Upper lobe of right lung (tissue), 1 donor: ENCODE data around the gene PDCD7. TPM values are rescaled to one million over a fixed set of nuclear protein-coding genes. Genes with fewer than 3 reads are reported as not detected.
"Not testable (repeated sequence)": the region's sequence is repeated elsewhere in the genome, so short reads cannot be mapped to it uniquely, and the experiment has no call there.

Experiments used
- ATAC-seq: fragments of 200-7000 bp; cut with Tn5 transposase; one replicate; pipeline ENCODE4 v1.9.1; 2020; ENCODE audit warnings: mild to moderate bottlenecking, moderate library complexity
- DNase-seq: peaks from one replicate; pipeline ENCODE4 v3.0.0-alpha.2; 2020
- H3K27ac ChIP-seq: fragments of 200-600 bp; one replicate; pipeline ENCODE4 v1.8.0; 2022
- H3K27me3 ChIP-seq: fragments of 200-600 bp; one replicate; pipeline ENCODE4 v1.8.0; 2022; ENCODE audit warnings: mild to moderate bottlenecking
- H3K36me3 ChIP-seq: fragments of 200-600 bp; one replicate; pipeline ENCODE4 v1.8.0; 2022
- H3K4me1 ChIP-seq: fragments of 200-600 bp; one replicate; pipeline ENCODE4 v1.8.0; 2022
- H3K4me3 ChIP-seq: fragments of 200-600 bp; one replicate; pipeline ENCODE4 v1.8.0; 2022; ENCODE audit warnings: mild to moderate bottlenecking
- H3K9me3 ChIP-seq: fragments of 200-600 bp; one replicate; pipeline ENCODE4 v1.8.0; 2022
- CTCF ChIP-seq: fragments of 200-600 bp; IDR thresholded peaks from one replicate; pipeline ENCODE4 v1.8.0; 2022; ENCODE audit warnings: antibody characterized with exemption
- intact Hi-C: fragments of 100-400 bp; cut with DNase I; formaldehyde crosslinking; loops from one replicate; pipeline ENCODE4 v1.11.0; 2022
- total RNA-seq: library from RNA; stranded (reverse); fragmentation: NEBNext Ultra II Directional; extraction: Animal tissue kit (Norgen Biotek cat#: 25700); gene quantifications from one replicate; pipeline ENCODE4 v1.2.1, GENCODE V29; 2021
- donor health status: DM: no; HTN: yes; CAD: no; lungs with severe emphysema.

PDCD7 gene
- total RNA-seq, 1 donor from 2014 or later: 29.4 TPM

- DNase-seq (no peak), ATAC-seq (no peak)
- no peaks in the 10 kb centered on the region for H3K27me3 ChIP-seq
- H3K4me3 ChIP-seq: no peak overlapping the region
- intact Hi-C loops: no loop called here
- no peaks in the 10 kb centered on the region for H3K9me3 ChIP-seq
- H3K27ac ChIP-seq: no peak overlapping the region
- TF ChIP-seq CTCF: no peak
- peaks cover 19% of the 10 kb centered on the region for H3K4me1 ChIP-seq
- no peaks in the 10 kb centered on the region for H3K36me3 ChIP-seq
These were observed 56.2 kb downstream of the PDCD7 start for GRCh38 chr15:65077291-65077980.

- ATAC-seq (no peak), DNase-seq (no peak)
- Histone ChIP-seq H3K9me3 (no peaks in the 10 kb centered on the region), H3K27ac (no peak within 1 kb of the TSS), H3K36me3 (no peaks in the 10 kb centered on the region), H3K27me3 (no peaks in the 10 kb centered on the region), H3K4me3 (no peak within 1 kb of the TSS), H3K4me1 (peaks cover 11% of the 10 kb centered on the region)
- TF ChIP-seq CTCF: no peak
- intact Hi-C loops: no loop called here
These were observed 56.9 kb downstream of the PDCD7 start, which contains the start of gene KBTBD13 for GRCh38 chr15:65076486-65077290. TSS of gene KBTBD13 (plus strand) at chr15:65076746. CDS start at chr15:65076816, 70 bp downstream.

- H3K9me3 ChIP-seq, H3K27me3 ChIP-seq, intact Hi-C loops, ATAC-seq, H3K4me3 ChIP-seq, H3K36me3 ChIP-seq, H3K27ac ChIP-seq, H3K4me1 ChIP-seq, DNase-seq: not testable (repeated sequence)
These were observed 57.8 kb downstream of the PDCD7 start for GRCh38 chr15:65075607-65076395.

- H3K27ac ChIP-seq, DNase-seq, H3K4me1 ChIP-seq, H3K27me3 ChIP-seq, ATAC-seq, H3K4me3 ChIP-seq, H3K9me3 ChIP-seq, H3K36me3 ChIP-seq, intact Hi-C loops: not testable (repeated sequence)
These were observed 58.7 kb downstream of the PDCD7 start for GRCh38 chr15:65074946-65075345.

- TF ChIP-seq CTCF: no peak
- no peak for DNase-seq
- H3K9me3 ChIP-seq: no peaks in the 10 kb centered on the region
- peaks cover 17% of the 10 kb centered on the region for H3K4me1 ChIP-seq
- intact Hi-C loops: no loop called here
- H3K36me3 ChIP-seq: no peaks in the 10 kb centered on the region
- H3K27me3 ChIP-seq: peaks cover 4% of the 10 kb centered on the region
- no peak overlapping the region for H3K27ac ChIP-seq
- no peak for ATAC-seq
- H3K4me3 ChIP-seq: no peak overlapping the region
These were observed 61.0 kb downstream of the PDCD7 start for GRCh38 chr15:65072617-65073016.

GRCh38 chr15:65072027-65072426 is 61.6 kb downstream of the PDCD7 start:
- Histone ChIP-seq H3K4me3 (no peak overlapping the region), H3K27me3 (peaks cover 9% of the 10 kb centered on the region), H3K4me1 (peaks cover 17% of the 10 kb centered on the region), H3K9me3 (no peaks in the 10 kb centered on the region), H3K36me3 (no peaks in the 10 kb centered on the region), H3K27ac (no peak overlapping the region)
- TF ChIP-seq CTCF: no peak
- no peak for ATAC-seq
- intact Hi-C loops: no loop called here
- DNase-seq: no peak
